Ishikawa (cell line): ENCODE data around the gene SH3RF3.

Experiments
- CEBPB ChIP-seq: IDR thresholded peaks from 2 replicates; pipeline ENCODE4 v1.6.1; 2012
- CREB1 ChIP-seq: IDR thresholded peaks from 2 replicates; pipeline ENCODE4 v1.6.1; 2012; ENCODE audit warnings: low read depth
- EGR1 ChIP-seq: IDR thresholded peaks from 2 replicates; pipeline ENCODE4 v1.6.1; 2012
- EP300 ChIP-seq: IDR thresholded peaks from 2 replicates; pipeline ENCODE4 v1.6.1; 2012; ENCODE audit warnings: borderline replicate concordance
- FOXM1 ChIP-seq: IDR thresholded peaks from 2 replicates; pipeline ENCODE4 v1.6.1; 2012; ENCODE audit warnings: low read depth, borderline replicate concordance
- MAX ChIP-seq: IDR thresholded peaks from 2 replicates; pipeline ENCODE4 v1.6.1; 2012
- NFIC ChIP-seq: IDR thresholded peaks from 2 replicates; pipeline ENCODE4 v1.6.1; 2012
- RAD21 ChIP-seq: IDR thresholded peaks from 2 replicates; pipeline ENCODE4 v1.6.1; 2012; ENCODE audit warnings: low read depth
- REST ChIP-seq: IDR thresholded peaks from 2 replicates; pipeline ENCODE4 v1.6.1; 2012; ENCODE audit warnings: low read depth, mild to moderate bottlenecking
- TAF1 ChIP-seq: IDR thresholded peaks from 2 replicates; pipeline ENCODE4 v1.6.1; 2012; ENCODE audit warnings: low read depth, mild to moderate bottlenecking
- TCF12 ChIP-seq: IDR thresholded peaks from 2 replicates; pipeline ENCODE4 v1.6.1; 2012; ENCODE audit warnings: low read depth
- TEAD4 ChIP-seq: IDR thresholded peaks from 2 replicates; pipeline ENCODE4 v1.6.1; 2012
- USF1 ChIP-seq: IDR thresholded peaks from 2 replicates; pipeline ENCODE4 v1.6.1; 2012
- YY1 ChIP-seq: IDR thresholded peaks from 2 replicates; pipeline ENCODE4 v1.6.1; 2012; ENCODE audit warnings: low read depth
- ZBTB7A ChIP-seq: IDR thresholded peaks from 2 replicates; pipeline ENCODE4 v1.6.1; 2012; ENCODE audit warnings: low read depth

The SH3RF3 gene

GRCh38 chr2:109160714-109161440 lies 31.9 kb downstream of the SH3RF3 start:
- TF ChIP-seq EGR1, result no peak
- no peak for TF ChIP-seq TEAD4
- TF ChIP-seq RAD21, result no peak
- TF ChIP-seq YY1, result no peak
- TF ChIP-seq EP300, result no peak
- no peak for TF ChIP-seq TCF12
- TF ChIP-seq MAX, result no peak
- no peak for TF ChIP-seq TAF1
- TF ChIP-seq CREB1, result no peak
- no peak for TF ChIP-seq REST
- TF ChIP-seq ZBTB7A, result no peak

GRCh38 chr2:109162999-109163398 lies 34.0 kb downstream of the SH3RF3 start:
- TF ChIP-seq NFIC, result no peak
- no peak for TF ChIP-seq TCF12
- no peak for TF ChIP-seq ZBTB7A
- no peak for TF ChIP-seq CREB1
- TF ChIP-seq TAF1, result no peak
- no peak for TF ChIP-seq RAD21

DNA sequence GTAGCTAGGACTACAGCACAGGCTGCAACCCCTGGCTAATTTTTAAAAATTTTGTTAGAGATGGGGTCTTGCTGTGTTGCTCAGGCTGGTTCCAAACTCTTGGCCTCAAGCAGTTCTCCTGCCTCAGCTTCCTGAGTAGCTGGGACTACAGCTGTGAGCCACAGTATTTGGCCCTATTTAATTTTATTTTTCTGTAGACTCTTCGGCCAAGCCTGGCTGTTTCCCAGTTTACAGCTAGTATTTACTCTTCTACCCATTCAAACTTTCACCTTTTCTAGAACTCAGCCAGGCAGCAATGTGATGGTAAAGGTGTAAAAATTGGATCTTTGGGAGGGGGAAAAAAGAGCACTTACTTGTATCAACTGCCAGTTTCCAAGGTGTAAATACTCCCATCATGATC lies 35.3 kb downstream of the SH3RF3 start:
- TF ChIP-seq TEAD4, result no peak
- no peak for TF ChIP-seq CEBPB
- no peak for TF ChIP-seq EGR1
- TF ChIP-seq EP300, result no peak

DNA sequence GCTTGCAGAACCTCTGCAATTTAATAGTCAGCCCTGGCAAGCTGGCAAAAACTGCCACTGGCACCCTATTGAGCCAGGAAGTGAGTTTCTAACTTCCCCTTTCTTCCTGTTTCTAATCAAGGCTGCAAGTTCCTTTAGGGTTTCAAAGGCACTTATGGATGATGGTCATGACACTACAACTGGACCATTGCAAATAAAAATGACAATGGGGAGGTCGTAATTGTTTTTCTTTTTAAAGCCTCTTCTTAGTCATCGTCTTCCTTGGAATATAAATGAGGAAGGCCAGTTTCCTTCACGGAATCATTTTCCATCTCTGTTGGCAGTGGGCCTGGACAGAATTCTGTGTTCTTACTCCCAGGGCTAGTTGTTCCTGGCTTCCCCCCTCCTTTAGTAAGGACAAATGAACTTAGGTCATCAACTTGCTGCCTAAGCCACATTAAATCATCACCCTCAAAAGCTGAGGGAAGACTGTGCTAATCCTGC lies 35.8 kb downstream of the SH3RF3 start:
- TF ChIP-seq YY1 (no peak), CREB1 (no peak)

GRCh38 chr2:109166811-109167210 lies 37.8 kb downstream of the SH3RF3 start:
- TF ChIP-seq EP300, result no peak
- no peak for TF ChIP-seq YY1
- TF ChIP-seq USF1, result no peak
- TF ChIP-seq CEBPB, result no peak
- no peak for TF ChIP-seq RAD21
- no peak for TF ChIP-seq TCF12
- TF ChIP-seq EGR1, result no peak
- no peak for TF ChIP-seq REST
- TF ChIP-seq CREB1, result no peak
- no peak for TF ChIP-seq NFIC
- TF ChIP-seq TEAD4, result no peak
- no peak for TF ChIP-seq MAX

- TF ChIP-seq REST (no peak), NFIC (no peak), EGR1 (no peak), FOXM1 (no peak)
Measured at GRCh38 chr2:109168086-109168485, 39.1 kb downstream of the SH3RF3 start.
